ENCODE results near the gene TNFRSF12A.

DNA sequence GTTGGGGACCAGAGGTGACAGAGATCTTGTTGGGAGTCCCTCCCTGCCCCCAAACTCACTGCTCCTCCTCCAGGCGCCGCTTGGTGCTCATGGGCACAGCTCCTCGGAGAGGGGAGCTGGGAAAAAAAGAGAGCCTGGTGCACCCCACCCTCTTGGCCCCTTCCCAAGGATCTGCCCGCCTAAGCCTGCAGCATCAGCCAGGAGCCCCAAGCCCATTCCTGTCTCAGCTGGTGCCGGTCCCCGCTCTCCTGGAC lies 3.2 kb downstream of the TNFRSF12A start:
- TF ChIP-seq, protein P1, sequence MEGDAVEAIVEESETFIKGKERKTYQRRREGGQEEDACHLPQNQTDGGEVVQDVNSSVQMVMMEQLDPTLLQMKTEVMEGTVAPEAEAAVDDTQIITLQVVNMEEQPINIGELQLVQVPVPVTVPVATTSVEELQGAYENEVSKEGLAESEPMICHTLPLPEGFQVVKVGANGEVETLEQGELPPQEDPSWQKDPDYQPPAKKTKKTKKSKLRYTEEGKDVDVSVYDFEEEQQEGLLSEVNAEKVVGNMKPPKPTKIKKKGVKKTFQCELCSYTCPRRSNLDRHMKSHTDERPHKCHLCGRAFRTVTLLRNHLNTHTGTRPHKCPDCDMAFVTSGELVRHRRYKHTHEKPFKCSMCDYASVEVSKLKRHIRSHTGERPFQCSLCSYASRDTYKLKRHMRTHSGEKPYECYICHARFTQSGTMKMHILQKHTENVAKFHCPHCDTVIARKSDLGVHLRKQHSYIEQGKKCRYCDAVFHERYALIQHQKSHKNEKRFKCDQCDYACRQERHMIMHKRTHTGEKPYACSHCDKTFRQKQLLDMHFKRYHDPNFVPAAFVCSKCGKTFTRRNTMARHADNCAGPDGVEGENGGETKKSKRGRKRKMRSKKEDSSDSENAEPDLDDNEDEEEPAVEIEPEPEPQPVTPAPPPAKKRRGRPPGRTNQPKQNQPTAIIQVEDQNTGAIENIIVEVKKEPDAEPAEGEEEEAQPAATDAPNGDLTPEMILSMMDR (IDR thresholded peaks at IDR 0.05), result no peak
- TF ChIP-seq POLR2A (IDR thresholded peaks at IDR 0.05), result no peak

Measured in vagina (tissue), 2 donors.